H1 (cell line): ENCODE data around the gene UNC5B. TPM values are rescaled to one million over a fixed set of nuclear protein-coding genes. Genes with fewer than 3 reads are reported as not detected.
A peak's percentile ranks its signal among the peaks of the same experiment; 100 is the strongest.

Experiments used
- CTCF ChIA-PET: fragments of 300-600 bp; sonication (Branson Sonifier 250); formaldehyde crosslinking; loops from one replicate; lab custom pipeline; 2021; ENCODE audit not compliant: partially characterized antibody; lab: Charles Lee
- POLR2A ChIA-PET: fragments of 300-600 bp; sonication (Branson Sonifier 250); formaldehyde crosslinking; loops from one replicate; lab custom pipeline; 2021; ENCODE audit warnings: inconsistent platforms; ENCODE audit not compliant: partially characterized antibody; lab: Charles Lee
- DNase-seq, 2 experiments: peaks; one replicate each; pipeline versions ENCODE4 v3.0.0 to v3.0.0-alpha.2; 2010 to 2022; ENCODE audit warnings: low spot score in 2 of 2, low read depth in 1 of 2, mixed read lengths in 1 of 2
- FAIRE-seq: peaks from 2 replicates; lab custom pipeline; 2011; peaks lifted over from hg19 to GRCh38; lab: Jason Lieb, UNC
- H2AFZ ChIP-seq: 2 replicates; pipeline ENCODE4 v1.8.1; 2012; ENCODE audit warnings: low read length, inconsistent platforms
- H2AK5ac ChIP-seq: 2 replicates; pipeline ENCODE4 v1.6.1; 2013; ENCODE audit warnings: low read depth, low read length
- H2BK120ac ChIP-seq: replicated peaks from 2 replicates; pipeline ENCODE3; 2013; ENCODE audit warnings: low read depth, low read length, inconsistent platforms
- H2BK12ac ChIP-seq: 2 replicates; pipeline ENCODE4 v1.6.1; 2013; ENCODE audit warnings: low read depth, low read length
- H2BK15ac ChIP-seq: 2 replicates; pipeline ENCODE4 v1.6.1; 2013; ENCODE audit warnings: low read length
- H2BK20ac ChIP-seq: 2 replicates; pipeline ENCODE4 v1.6.1; 2013; ENCODE audit warnings: low read length
- H2BK5ac ChIP-seq: 2 replicates; pipeline ENCODE4 v1.6.1; 2013; ENCODE audit warnings: low read depth, low read length
- H3K14ac ChIP-seq: 2 replicates; pipeline ENCODE4 v1.6.1; 2013; ENCODE audit warnings: inconsistent platforms; ENCODE audit not compliant: insufficient read length
- H3K18ac ChIP-seq: 2 replicates; pipeline ENCODE4 v1.6.1; 2013; ENCODE audit warnings: low read length; ENCODE audit errors: extremely low read depth
- H3K23ac ChIP-seq: 2 replicates; pipeline ENCODE4 v1.6.1; 2013; ENCODE audit warnings: inconsistent platforms; ENCODE audit not compliant: insufficient read length
- H3K23me2 ChIP-seq: 2 replicates; pipeline ENCODE4 v1.6.1; 2013; ENCODE audit warnings: low read depth, low read length
- H3K27ac ChIP-seq: 2 replicates; pipeline ENCODE4 v1.6.1; 2011; ENCODE audit warnings: low read depth, low read length, inconsistent platforms
- H3K27me3 ChIP-seq, 4 experiments: replicated peaks in 1 of 4; 1 replicate in 1 of 4; 2 replicates in 3 of 4; pipeline versions ENCODE4 v1.6.1 to v1.8.1; 2011 to 2013; ENCODE audit warnings: low read length in 3 of 4, mild to moderate bottlenecking in 3 of 4, inconsistent platforms in 2 of 4, mixed read lengths in 2 of 4, moderate library complexity in 1 of 4; ENCODE audit not compliant: control insufficient read depth in 3 of 4, insufficient read depth in 3 of 4; ENCODE audit errors: extremely low read depth in 1 of 4
- H3K36me3 ChIP-seq, 4 experiments: 2 replicates each; pipeline versions ENCODE4 v1.6.1 to v1.8.1; 2011 to 2013; ENCODE audit warnings: mild to moderate bottlenecking in 4 of 4, low read length in 3 of 4, moderate library complexity in 2 of 4, control low read depth in 1 of 4, inconsistent platforms in 1 of 4; ENCODE audit not compliant: insufficient read depth in 4 of 4, control insufficient read depth in 2 of 4
- H3K4ac ChIP-seq: replicated peaks from 2 replicates; pipeline ENCODE3; 2013; ENCODE audit warnings: low read length, low read depth, mixed read lengths, inconsistent platforms; ENCODE audit not compliant: insufficient read length
- H3K4me1 ChIP-seq, 4 experiments: replicated peaks in 1 of 4; 1 replicate in 1 of 4; 2 replicates in 3 of 4; pipeline versions ENCODE4 v1.6.1 to v1.8.1; 2011 to 2013; ENCODE audit warnings: low read length in 3 of 4, inconsistent platforms in 2 of 4, mixed read lengths in 1 of 4; ENCODE audit not compliant: insufficient read depth in 4 of 4, control insufficient read depth in 3 of 4
- H3K4me2 ChIP-seq, 2 experiments: 2 replicates each; pipeline versions ENCODE4 v1.6.1 to v1.8.1; 2011 to 2013; ENCODE audit warnings: low read depth in 2 of 2, low read length in 2 of 2, control low read depth in 1 of 2, inconsistent platforms in 1 of 2, mild to moderate bottlenecking in 1 of 2; ENCODE audit not compliant: insufficient read depth in 1 of 2
- H3K4me3 ChIP-seq, 4 experiments: fragments of 200-600, 300-600 bp in 1 of 4; sonication (generic), shearing (Covaris generic), sonication (Bioruptor Twin) in 1 of 4; 2 replicates each; pipeline versions ENCODE4 v1.5.1 to v1.8.1; 2011 to 2016; ENCODE audit warnings: low read length in 4 of 4, low read depth in 3 of 4, control low read depth in 2 of 4, inconsistent platforms in 2 of 4, mild to moderate bottlenecking in 2 of 4, mixed read lengths in 1 of 4, moderate library complexity in 1 of 4; ENCODE audit not compliant: insufficient read depth in 2 of 4; ENCODE audit errors: extremely low read depth in 1 of 4
- H3K56ac ChIP-seq: replicated peaks from 2 replicates; pipeline ENCODE3; 2013; ENCODE audit warnings: low read depth, mild to moderate bottlenecking, mixed read lengths, low read length, inconsistent platforms; ENCODE audit not compliant: insufficient read length
- H3K79me1 ChIP-seq: 2 replicates; pipeline ENCODE4 v1.6.1; 2013; ENCODE audit warnings: low read depth, low read length, control low read depth
- H3K79me2 ChIP-seq, 2 experiments: 2 replicates each; pipeline versions ENCODE4 v1.6.1 to v1.8.1; 2012 to 2013; ENCODE audit warnings: low read length in 2 of 2, mild to moderate bottlenecking in 2 of 2, inconsistent platforms in 1 of 2; ENCODE audit not compliant: insufficient read depth in 2 of 2, control insufficient read depth in 1 of 2
- H3K9ac ChIP-seq, 4 experiments: replicated peaks in 1 of 4; 1 replicate in 1 of 4; 2 replicates in 3 of 4; pipeline versions ENCODE4 v1.6.1 to v1.8.1; 2011 to 2013; ENCODE audit warnings: low read depth in 3 of 4, low read length in 3 of 4, control low read depth in 2 of 4, mild to moderate bottlenecking in 2 of 4, moderate library complexity in 2 of 4, inconsistent platforms in 1 of 4; ENCODE audit errors: extremely low read depth in 1 of 4
- H3K9me3 ChIP-seq, 2 experiments: 2 replicates each; pipeline versions ENCODE4 v1.6.1 to v1.8.1; 2012 to 2013; ENCODE audit warnings: mild to moderate bottlenecking in 2 of 2, moderate library complexity in 2 of 2, control low read depth in 1 of 2, inconsistent platforms in 1 of 2, low read depth in 1 of 2, low read length in 1 of 2, mixed read lengths in 1 of 2; ENCODE audit not compliant: insufficient read depth in 2 of 2
- H4K20me1 ChIP-seq, 2 experiments: replicated peaks in 1 of 2; 2 replicates each; pipeline versions ENCODE3 to v1.8.1; 2011 to 2013; ENCODE audit warnings: inconsistent platforms in 2 of 2, low read length in 2 of 2, mild to moderate bottlenecking in 1 of 2; ENCODE audit not compliant: insufficient read depth in 2 of 2, control insufficient read depth in 1 of 2
- H4K5ac ChIP-seq: 2 replicates; pipeline ENCODE4 v1.6.1; 2013; ENCODE audit warnings: low read length, low read depth, mixed read lengths, inconsistent platforms; ENCODE audit not compliant: insufficient read length
- H4K8ac ChIP-seq: 2 replicates; pipeline ENCODE4 v1.8.0; 2013; ENCODE audit warnings: mild to moderate bottlenecking, moderate library complexity, low read length, inconsistent platforms; ENCODE audit not compliant: insufficient read depth; ENCODE audit errors: extremely low read depth
- H4K91ac ChIP-seq: replicated peaks from 2 replicates; pipeline ENCODE3; 2013; ENCODE audit warnings: low read length, mixed read lengths, inconsistent platforms; ENCODE audit not compliant: insufficient read length
- EP300 ChIP-seq, 2 experiments: IDR thresholded peaks; 1 replicate in 1 of 2; 2 replicates in 1 of 2; pipeline ENCODE4 v1.6.1; 2011 to 2012; ENCODE audit warnings: low read depth in 2 of 2, low read length in 2 of 2, mild to moderate bottlenecking in 2 of 2, borderline replicate concordance in 1 of 2, inconsistent platforms in 1 of 2, moderate library complexity in 1 of 2
- POLR2AphosphoS5 ChIP-seq: IDR thresholded peaks from 2 replicates; pipeline ENCODE4 v1.6.1; 2011; ENCODE audit warnings: low read depth, low read length
- WGBS, 2 experiments: shearing (Covaris generic) in 1 of 2; methylation state at CpG; one replicate each; pipeline versions ENCODE4 v1.1.6 to v1.1.7; 2013 to 2015; ENCODE audit warnings: low lambda C conversion rate in 2 of 2, mixed read lengths in 2 of 2, inconsistent platforms in 1 of 2, low coverage in 1 of 2, missing lambda C conversion rate in 1 of 2; ENCODE audit not compliant: insufficient replicate concordance in 2 of 2, insufficient coverage in 1 of 2, insufficient read length in 1 of 2; ENCODE audit errors: extremely low coverage in 1 of 2, missing lambda C conversion rate in 1 of 2; 5-methylcytosine and 5-hydroxymethylcytosine counted together
- polyA plus RNA-seq, 7 experiments: library from polyadenylated mRNA; depleted of rRNA in 3 of 7; stranded (reverse) in 5 of 7; unstranded in 2 of 7; fragments of >200 nt in 5 of 7; fragments of 200-250 nt in 2 of 7; gene quantifications; 1 replicate in 5 of 7; 2 replicates in 1 of 7; 4 replicates in 1 of 7; pipeline versions ENCODE4 v1.2.1 to v1.2.3, GENCODE V29; 2011 to 2013; ENCODE audit warnings: missing spikeins in 2 of 7, mixed read lengths in 2 of 7
- total RNA-seq: library from RNA; stranded (reverse); fragmentation: NEBNext Ultra II Directional; extraction: Animal tissue kit (Norgen Biotek cat#: 25700); gene quantifications from 2 replicates; pipeline ENCODE4 v1.2.1, GENCODE V29; 2021
- TF ChIP-seq, protein P1 (sequence below): IDR thresholded peaks from 2 replicates; pipeline ENCODE4 v1.6.1; 2012; ENCODE audit warnings: inconsistent platforms

Gene UNC5B
- total and polyA plus RNA-seq, 2 of the 8 experiments (the other 6 are each of a cell fraction or from before 2014, with no cell fraction given): 27.9 to 31.8 TPM

DNA sequence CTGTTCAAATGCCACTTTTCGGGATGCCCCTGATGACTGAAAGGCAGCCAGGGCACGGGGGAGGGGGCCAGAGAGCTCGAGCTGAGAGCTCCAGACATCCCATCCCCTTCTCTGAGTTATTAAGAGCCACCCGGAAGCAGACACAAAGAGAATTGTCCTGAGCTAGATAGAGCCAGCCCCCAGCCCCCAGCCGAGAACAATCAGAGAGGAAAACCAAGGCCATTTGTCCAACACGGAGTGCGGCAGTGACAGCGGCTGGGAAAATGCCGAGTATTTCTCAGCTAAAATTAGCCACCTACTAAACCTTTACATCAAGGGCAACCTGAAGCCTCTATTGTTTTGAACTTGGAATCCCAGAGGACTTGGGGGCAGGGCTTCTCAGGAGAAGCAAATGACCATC, 51.0 kb downstream of the UNC5B start:
- H3K79me1 ChIP-seq: peaks cover 5% of the 10 kb centered on the region
- no peak overlapping the region for H2BK5ac ChIP-seq
- H3K79me2 ChIP-seq: peaks cover 0 to 4% of the 10 kb centered on the region in 2 experiments; a peak in 1 of 4 replicates
- H3K27me3 ChIP-seq: peaks cover 0 to 2% (median 0%) of the 10 kb centered on the region in 4 experiments; a peak in 1 of 7 replicates
- H3K9me3 ChIP-seq: no peaks in the 10 kb centered on the region
- WGBS, 2 experiments: 66% methylated on average over 9 of the region's 9 CpGs; no CpG with 5 or more reads in 1 of the 2 experiments
- no peak overlapping the region for H2BK15ac ChIP-seq
- H3K14ac ChIP-seq: no peak overlapping the region
- peaks cover 25 to 60% (median 41%) of the 10 kb centered on the region in 4 experiments for H3K4me1 ChIP-seq
- ChIA-PET POLR2A (interaction anchor here (1.2 to 1.6 kb wide), 2 partner anchors 20 to 48 kb away, joined by 4 read pairs; no protein-coding TSS in a partner anchor), CTCF (interaction anchor here (1.1 to 9.8 kb wide), 7 partner anchors 8 to 338 kb away, joined by 3 to 138 read pairs (median 9); no protein-coding TSS in a partner anchor)
- H3K23me2 ChIP-seq: no peaks in the 10 kb centered on the region
- no peak overlapping the region for H4K91ac ChIP-seq
- H4K8ac ChIP-seq: no peak overlapping the region
- H3K23ac ChIP-seq: no peak overlapping the region
- H4K20me1 ChIP-seq: peaks cover 2 to 6% of the 10 kb centered on the region in 2 experiments
- H3K56ac ChIP-seq: no peak overlapping the region
- H3K27ac ChIP-seq: no peak overlapping the region
- FAIRE-seq (no peak), DNase-seq (no peak)
- no peak overlapping the region for H3K4me3 ChIP-seq
- H2BK12ac ChIP-seq: peak overlapping the region; percentile 21; the same call in 1 of the 2 replicates
- H3K18ac ChIP-seq: peak overlapping the region; percentile 48; the same call in 1 of the 2 replicates
- H4K5ac ChIP-seq: no peak overlapping the region
- H2AFZ ChIP-seq: no peak overlapping the region
- no peak overlapping the region for H3K4ac ChIP-seq
- H2BK20ac ChIP-seq: no peak overlapping the region
- H3K9ac ChIP-seq: no peak overlapping the region
- no peak overlapping the region for H2BK120ac ChIP-seq
- H3K36me3 ChIP-seq: no peaks in the 10 kb centered on the region
- H2AK5ac ChIP-seq: peak overlapping the region; percentile 95; the same call in 1 of the 2 replicates
- H3K4me2 ChIP-seq: peak overlapping the region; percentile 25 to 55; a peak in 3 of 4 replicates
- no peak for TF ChIP-seq POLR2AphosphoS5
- TF ChIP-seq, protein P1, sequence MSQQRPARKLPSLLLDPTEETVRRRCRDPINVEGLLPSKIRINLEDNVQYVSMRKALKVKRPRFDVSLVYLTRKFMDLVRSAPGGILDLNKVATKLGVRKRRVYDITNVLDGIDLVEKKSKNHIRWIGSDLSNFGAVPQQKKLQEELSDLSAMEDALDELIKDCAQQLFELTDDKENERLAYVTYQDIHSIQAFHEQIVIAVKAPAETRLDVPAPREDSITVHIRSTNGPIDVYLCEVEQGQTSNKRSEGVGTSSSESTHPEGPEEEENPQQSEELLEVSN: no peak
- TF ChIP-seq EP300 (IDR thresholded peaks at IDR 0.05; ENCODE audit: borderline replicate concordance in 1 of 2, low read depth in 2 of 2, low read length in 2 of 2): no peak
